Measurements from ENCODE around the gene ATP9A. TPM values are rescaled to one million over a fixed set of nuclear protein-coding genes. Genes with fewer than 3 reads are reported as not detected.

Gene ATP9A
- total RNA-seq, 1 experiment from 2014 or later = 16.8 TPM

- Histone ChIP-seq H3K27me3 (ENCODE audit: insufficient read depth, low read length) (no peaks in the 10 kb centered on the region), H3K9me2 (ENCODE audit: insufficient read depth) (no peaks in the 10 kb centered on the region), H2AFZ (ENCODE audit: low read depth, low read length, poor library complexity, severe bottlenecking) (no peak overlapping the region), H3K9me3 (ENCODE audit: control insufficient read depth in 1 of 2, insufficient read depth in 1 of 2, low read depth in 1 of 2, low read length in 2 of 2) (no peaks in the 10 kb centered on the region), H3K4me3 (replicated peaks in 1 of 2; ENCODE audit: low read depth in 1 of 2, low read length in 2 of 2) (no peak overlapping the region), H3K4me2 (ENCODE audit: low read length) (no peak overlapping the region), H3K27ac (ENCODE audit: low read depth, low read length) (no peak overlapping the region), H4K20me1 (ENCODE audit: insufficient read depth) (no peaks in the 10 kb centered on the region), H3K9ac (ENCODE audit: low read length) (no peak overlapping the region), H3K36me3 (ENCODE audit: control insufficient read depth in 1 of 2, insufficient read depth in 2 of 2, low read length in 2 of 2) (no peaks in the 10 kb centered on the region), H3K4me1 (ENCODE audit: control insufficient read depth in 1 of 2, insufficient read depth in 2 of 2, low read length in 2 of 2) (no peaks in the 10 kb centered on the region), H3K79me2 (ENCODE audit: insufficient read depth, low read length) (no peaks in the 10 kb centered on the region)
- DNase-seq (ENCODE audit: low read depth, low spot score) = no peak
- BruUV-seq (replicated peaks) = no TSS peak
- ATAC-seq = no peak
- TF ChIP-seq YY1 (IDR thresholded peaks at IDR 0.05; ENCODE audit: extremely low read depth, insufficient replicate concordance, low read depth, low read length) (no peak), RAD21 (IDR thresholded peaks at IDR 0.05; ENCODE audit: low read depth) (no peak), REST (IDR thresholded peaks at IDR 0.05; ENCODE audit: low read depth) (no peak), POLR2A (IDR thresholded peaks at IDR 0.05; ENCODE audit: borderline replicate concordance, extremely low read depth, insufficient read depth, insufficient read length) (no peak), FOSL1 (IDR thresholded peaks at IDR 0.05; ENCODE audit: low read depth) (no peak), EZH2phosphoT487 (IDR thresholded peaks at IDR 0.05; ENCODE audit: borderline replicate concordance) (no peak), ELF1 (IDR thresholded peaks at IDR 0.05; ENCODE audit: borderline replicate concordance, low read depth) (no peak), TCF7L2 (IDR thresholded peaks at IDR 0.05; ENCODE audit: borderline replicate concordance, extremely low read depth, insufficient read depth, insufficient read length) (no peak), CEBPB (IDR thresholded peaks at IDR 0.05; ENCODE audit: low read depth) (no peak), EZH2 (IDR thresholded peaks at IDR 0.05) (no peak), CTCF (IDR thresholded peaks at IDR 0.05 in 2 of 3, conservative IDR thresholded peaks at IDR 0.05 in 1 of 3; ENCODE audit: borderline replicate concordance in 1 of 3, insufficient read depth in 1 of 3, low read depth in 2 of 3, low read length in 2 of 3) (no peak), MAX (IDR thresholded peaks at IDR 0.05) (no peak), EGR1 (IDR thresholded peaks at IDR 0.05; ENCODE audit: low read depth) (no peak), ATF3 (IDR thresholded peaks at IDR 0.05) (no peak), ZNF274 (IDR thresholded peaks at IDR 0.05; ENCODE audit: low read depth, low read length) (no peak), ZFX (IDR thresholded peaks at IDR 0.05) (no peak), SIN3A (IDR thresholded peaks at IDR 0.05; ENCODE audit: low read depth) (no peak)
- RAD21 ChIA-PET (ENCODE audit: low non-redundant PET in 1 of 2, low total read pairs in 2 of 2, uncharacterized antibody in 2 of 2, unreplicated experiment in 2 of 2) = no interaction called here
- POLR2A ChIA-PET = no interaction called here
- CTCF ChIA-PET = no interaction called here
- intact Hi-C loops (cut with micrococcal nuclease) = no loop called here
These were observed 90.0 kb downstream of the ATP9A start for GRCh38 chr20:51678026-51678697.

Measured in HCT116 (cell line).